HL-60/S4 treated with phorbol 12-myristate 13-acetate at 8.2 ng/mL for 4 days and 3 days (cell line): ENCODE measurements around the gene MALRD1.
"Not testable (repeated sequence)": the region's sequence is repeated elsewhere in the genome, so short reads cannot be mapped to it uniquely, and the experiment has no call there.

ENCODE experiments used
- in situ Hi-C: fragments of 300-500 bp; cut with MboI; formaldehyde crosslinking; loops from 2 replicates; pipeline ENCODE4 v1.15.0; 2022; ENCODE audit warnings: low sequenced_read_pairs

MALRD1 gene

DNA sequence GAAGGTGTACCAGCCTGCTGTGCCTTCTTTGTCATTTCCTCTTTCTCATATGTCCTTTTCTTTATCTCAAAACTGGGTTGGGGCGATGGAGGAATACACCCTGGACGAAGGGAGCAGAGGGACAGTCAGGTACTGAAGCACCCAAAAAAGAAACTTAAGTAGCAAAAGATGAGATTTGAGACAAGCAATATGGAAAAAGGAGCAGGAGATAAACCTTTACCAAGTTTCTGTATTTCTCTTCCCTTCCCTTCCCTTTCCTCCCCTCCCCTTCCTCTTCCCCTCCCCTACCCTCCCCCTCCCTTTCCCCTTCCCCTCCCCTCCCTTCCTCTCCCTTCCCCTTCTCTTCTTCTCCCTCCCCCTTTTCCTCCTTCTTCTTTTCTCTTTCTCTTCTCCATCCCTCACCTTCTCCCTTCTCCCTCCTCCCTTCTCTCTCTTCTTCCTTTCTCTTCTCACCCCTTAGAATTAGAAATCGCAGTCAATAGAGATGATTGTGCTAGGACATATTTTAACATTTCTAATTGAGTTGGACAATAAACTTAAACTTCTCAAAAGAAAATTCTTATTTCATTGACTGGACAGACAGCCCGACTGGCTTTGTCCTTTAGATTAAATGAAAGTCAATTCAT lies 652.9 kb downstream of the MALRD1 start:
- in situ Hi-C loops = no loop called here

GRCh38 chr10:19702215-19702614 lies 653.6 kb downstream of the MALRD1 start:
- in situ Hi-C loops = no loop called here

GRCh38 chr10:19704544-19704943 lies 655.9 kb downstream of the MALRD1 start:
- in situ Hi-C loops = no loop called here

GRCh38 chr10:19705250-19705649 lies 656.6 kb downstream of the MALRD1 start:
- in situ Hi-C loops = no loop called here

GRCh38 chr10:19706904-19707303 lies 658.3 kb downstream of the MALRD1 start:
- in situ Hi-C loops = no loop called here

- in situ Hi-C loops = no loop called here
These were observed 658.8 kb downstream of the MALRD1 start for GRCh38 chr10:19707376-19707775.

DNA sequence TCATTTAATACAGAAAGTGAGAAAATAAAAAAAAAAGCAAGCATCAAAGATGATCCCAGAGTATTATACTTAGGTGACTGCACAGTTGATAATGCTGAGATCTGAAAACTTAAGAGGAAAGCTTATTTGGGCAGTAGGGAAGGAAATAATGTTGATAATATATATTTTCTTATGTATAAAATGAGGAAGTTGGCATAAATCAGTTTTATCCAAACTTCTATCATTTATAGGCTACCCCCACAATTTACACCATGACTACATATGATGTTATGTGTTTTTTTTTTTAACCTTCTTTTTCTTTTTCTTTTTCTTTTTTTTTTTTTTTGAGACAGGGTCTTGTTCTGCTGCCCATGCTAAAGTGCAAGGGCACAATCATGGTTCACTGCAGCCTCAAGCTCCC lies 659.4 kb downstream of the MALRD1 start:
- in situ Hi-C loops = no loop called here

- in situ Hi-C loops = no loop called here
These were observed 662.0 kb downstream of the MALRD1 start for GRCh38 chr10:19710600-19710999.

DNA sequence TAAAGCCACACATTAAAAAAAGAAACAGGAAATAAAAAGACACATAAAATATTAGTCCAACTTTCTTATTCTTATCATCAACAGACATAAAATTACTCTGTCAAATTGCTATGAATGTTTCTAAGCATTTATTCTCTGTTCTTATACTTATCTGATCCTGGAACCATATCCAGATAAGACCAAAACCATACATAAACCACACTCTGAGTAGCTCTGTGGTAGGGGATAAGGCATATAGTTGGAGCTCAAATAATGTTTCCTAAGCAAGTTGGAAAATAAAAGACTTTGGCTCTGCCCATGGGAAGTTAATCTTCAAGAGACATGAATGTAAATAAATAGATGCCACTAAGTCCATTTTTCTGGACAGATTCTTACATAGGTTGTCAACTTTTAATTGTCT lies 664.6 kb downstream of the MALRD1 start:
- in situ Hi-C loops = no loop called here

DNA sequence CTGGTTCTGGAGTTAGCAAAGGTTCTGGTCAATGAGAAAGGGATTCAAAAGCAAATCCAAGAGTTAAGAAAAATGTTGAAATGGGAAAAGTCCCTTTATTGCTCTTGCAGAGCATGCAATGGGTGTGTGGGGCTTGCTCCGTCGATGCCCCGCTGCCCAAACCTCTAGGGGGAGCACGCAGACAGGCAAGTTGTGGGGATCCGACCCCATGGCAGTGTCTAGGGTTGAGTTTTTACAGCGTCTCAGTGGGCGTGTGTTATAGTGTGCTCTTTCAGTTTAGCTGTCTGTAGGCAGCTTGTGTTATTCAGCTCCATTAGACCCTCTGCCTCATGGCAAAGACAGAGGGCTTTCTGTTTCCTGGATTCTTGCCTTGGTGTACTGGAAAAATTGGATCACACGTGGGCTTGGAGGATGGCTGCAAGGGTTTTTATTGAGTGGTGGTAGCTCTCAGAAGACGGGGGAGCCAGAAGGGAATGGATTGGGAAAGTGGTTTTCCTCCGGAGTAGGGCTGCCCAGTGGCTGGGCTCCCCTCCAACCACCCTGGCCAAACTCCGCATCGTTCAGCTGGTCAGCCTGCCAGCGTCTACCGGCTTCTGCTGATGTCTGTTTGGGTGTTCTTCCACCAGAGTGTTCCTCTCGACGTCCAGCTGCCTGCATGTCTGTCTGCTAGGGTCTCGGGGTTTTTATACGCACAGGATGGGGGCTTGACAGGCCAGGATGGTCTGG lies 665.4 kb downstream of the MALRD1 start:
- in situ Hi-C loops = no loop called here

DNA sequence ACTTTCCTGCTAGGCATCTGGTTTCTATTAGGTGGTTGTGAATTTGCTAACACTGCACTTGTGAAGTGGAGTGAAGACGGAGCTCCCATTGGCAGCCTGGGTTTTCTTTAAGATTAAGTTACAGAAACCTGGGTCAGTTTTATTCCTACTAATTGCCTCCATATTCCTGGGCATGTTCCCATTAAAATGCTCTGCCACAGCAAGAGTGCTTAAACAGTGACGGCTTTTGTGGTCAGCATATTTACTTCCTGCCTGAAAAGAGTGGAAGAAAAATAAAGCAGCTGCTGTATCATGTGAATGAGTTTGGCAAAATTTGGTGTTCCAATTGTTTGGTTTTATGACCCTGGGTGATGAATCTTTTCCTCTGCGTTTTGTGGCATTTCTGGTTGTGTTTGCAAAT lies 670.7 kb downstream of the MALRD1 start:
- in situ Hi-C loops = no loop called here

- in situ Hi-C loops = no loop called here
These were observed 675.7 kb downstream of the MALRD1 start for GRCh38 chr10:19724287-19724686.

- in situ Hi-C loops = no loop called here
These were observed 679.8 kb downstream of the MALRD1 start for GRCh38 chr10:19728376-19728775.

- in situ Hi-C loops = no loop called here
These were observed 680.4 kb downstream of the MALRD1 start for GRCh38 chr10:19728964-19729363.

DNA sequence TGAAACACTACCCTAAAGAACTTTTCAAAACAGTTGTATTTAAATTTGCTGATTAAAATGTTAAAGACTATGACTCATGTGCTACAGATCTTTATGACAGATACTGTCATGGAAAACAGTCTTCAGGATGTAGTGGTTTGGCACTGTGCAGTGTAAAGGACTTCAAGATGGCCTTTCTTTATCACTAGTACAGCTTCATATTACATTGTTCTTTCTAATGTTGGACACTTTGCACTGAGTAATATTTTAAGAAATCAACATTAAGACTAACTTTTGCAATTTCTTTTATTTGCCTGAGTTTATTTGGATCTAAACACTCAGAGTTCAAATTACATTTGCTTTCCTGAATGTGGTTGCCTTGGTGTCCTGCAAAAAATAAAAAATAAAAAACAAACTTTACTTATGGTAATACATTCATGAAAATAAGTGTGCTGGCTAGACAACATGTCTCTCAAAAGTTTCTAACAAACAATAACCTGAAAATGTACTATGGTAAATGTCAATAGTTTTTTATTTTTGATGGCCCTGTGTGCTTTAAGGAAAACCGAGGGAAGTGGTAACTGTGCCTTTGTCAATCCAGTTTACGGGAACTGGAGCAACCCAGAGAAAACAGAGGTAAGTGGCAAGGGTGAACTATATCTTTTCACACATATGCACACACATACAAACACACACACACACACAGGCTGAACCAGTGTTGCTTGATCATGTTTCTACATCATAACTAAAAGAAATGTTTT lies 681.7 kb downstream of the MALRD1 start:
- in situ Hi-C loops = no loop called here

DNA sequence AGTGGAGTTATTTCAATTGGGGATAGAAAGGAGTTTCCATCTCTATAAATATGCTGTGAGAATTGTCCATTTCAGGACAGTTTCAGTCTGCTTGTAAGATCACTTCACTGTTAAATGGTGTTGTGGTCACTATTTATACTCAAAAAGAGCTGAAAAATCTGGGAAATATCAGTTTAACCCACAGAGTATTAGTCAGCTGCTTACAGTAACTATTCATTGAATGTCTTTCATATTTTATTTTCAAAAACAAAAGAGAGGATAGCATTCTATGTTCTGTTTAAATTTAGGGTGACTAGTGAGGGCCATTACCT lies 682.3 kb downstream of the MALRD1 start:
- in situ Hi-C loops = no loop called here

DNA sequence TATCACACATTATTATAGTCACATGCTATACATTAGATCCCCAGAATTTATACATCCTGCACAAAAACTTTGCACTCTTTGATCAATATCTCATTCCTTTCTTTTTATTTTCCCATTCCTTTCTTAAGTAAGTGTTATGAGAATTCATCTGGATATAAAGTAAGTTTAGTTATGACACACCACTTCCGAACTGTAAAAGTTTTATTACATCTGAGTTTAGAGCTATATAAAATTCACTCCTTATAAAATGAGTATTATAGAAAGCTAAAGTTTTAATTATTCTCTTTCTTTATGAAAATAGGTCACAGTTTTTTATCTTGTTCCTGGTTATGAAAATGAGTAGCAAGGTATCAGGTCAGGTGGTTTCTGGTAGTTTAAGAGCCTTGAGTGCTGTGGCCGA lies 683.0 kb downstream of the MALRD1 start:
- in situ Hi-C loops = no loop called here

DNA sequence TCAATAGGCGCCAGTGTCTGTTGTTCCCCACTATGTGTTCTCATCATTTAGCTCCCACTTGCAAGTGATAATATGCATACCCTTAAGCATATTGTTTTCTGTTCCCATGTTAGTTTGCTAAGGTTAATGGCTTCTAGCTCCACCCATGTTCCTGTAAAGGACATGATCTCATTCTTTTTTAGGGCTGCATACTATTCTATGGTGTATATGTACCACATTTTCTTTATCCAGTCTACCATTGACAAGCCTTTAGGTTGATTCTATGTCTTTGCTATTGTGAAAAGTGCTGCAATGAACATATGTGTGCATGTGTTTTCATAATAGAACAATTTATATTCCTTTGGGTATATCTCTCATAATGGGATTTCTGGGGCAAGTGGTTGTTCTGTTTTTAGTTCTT lies 689.8 kb downstream of the MALRD1 start:
- in situ Hi-C loops = no loop called here

DNA sequence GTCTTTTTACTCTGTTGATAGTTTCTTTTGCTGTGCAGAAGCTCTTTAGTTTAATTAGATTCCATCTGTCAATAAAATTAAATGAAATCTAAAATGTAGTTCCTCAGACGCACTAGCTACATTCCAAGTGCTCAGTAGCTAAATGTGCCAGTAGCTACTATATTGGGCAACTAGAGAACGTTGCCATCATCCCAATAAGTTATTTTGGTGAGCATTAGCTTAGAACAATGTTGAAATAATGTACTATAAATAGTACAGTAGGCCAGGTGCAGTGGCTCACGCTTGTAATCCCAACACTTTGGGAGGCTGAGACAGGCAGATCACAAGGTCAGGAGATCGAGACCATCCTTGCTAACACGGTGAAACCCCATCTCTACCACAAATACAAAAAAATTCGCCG lies 690.6 kb downstream of the MALRD1 start:
- in situ Hi-C loops = not testable (repeated sequence)

DNA sequence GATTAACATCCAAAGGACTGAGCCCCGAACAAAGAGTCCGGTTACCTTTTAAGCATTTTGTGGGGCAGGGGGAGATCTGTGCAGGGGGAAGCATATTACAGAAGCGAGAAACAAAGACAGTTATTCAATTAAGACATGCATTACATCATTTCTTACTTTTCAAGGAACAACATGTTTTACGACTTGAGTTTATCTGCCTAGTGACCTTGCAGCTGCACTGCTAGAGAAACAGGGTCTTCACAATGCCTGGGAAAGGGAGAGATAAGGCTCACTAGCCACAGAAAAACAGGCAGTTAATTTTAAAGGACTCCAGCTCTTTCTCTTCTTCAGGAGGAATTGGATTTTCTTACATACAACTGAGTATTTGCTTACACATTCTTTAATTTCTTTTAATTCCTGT lies 693.5 kb downstream of the MALRD1 start:
- in situ Hi-C loops = not testable (repeated sequence)

DNA sequence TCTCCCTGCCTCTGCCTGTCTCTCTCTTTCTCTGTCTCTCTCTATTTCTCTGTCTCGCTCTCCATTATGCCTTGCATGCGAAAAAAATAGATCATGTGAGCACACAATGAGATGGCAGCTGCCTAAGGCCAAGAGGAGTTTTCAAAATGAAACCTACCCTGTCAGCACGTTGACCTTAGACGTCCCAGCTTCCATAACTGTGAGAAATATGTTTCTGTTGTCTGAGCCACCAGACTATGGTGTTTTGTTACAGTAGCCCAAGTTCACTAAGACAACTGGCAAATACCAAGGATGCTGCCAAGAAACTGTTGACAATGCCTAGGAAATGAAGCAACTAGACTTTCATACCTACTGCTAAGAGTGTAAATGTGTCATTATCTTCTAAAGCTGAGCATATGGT lies 697.1 kb downstream of the MALRD1 start:
- in situ Hi-C loops = no loop called here

- in situ Hi-C loops = no loop called here
These were observed 700.7 kb downstream of the MALRD1 start for GRCh38 chr10:19749185-19749729.
